HepG2 (cell line): ENCODE data around the gene TBL3. TPM values are rescaled to one million over a fixed set of nuclear protein-coding genes. Genes with fewer than 3 reads are reported as not detected.
A peak's percentile ranks its signal among the peaks of the same experiment; 100 is the strongest.

Source experiments
- CHD4 ChIP-seq: fragments of 200-600 bp; sonication (generic); IDR thresholded peaks from 2 replicates; pipeline ENCODE4 v1.7.0; 2017; ENCODE audit warnings: mild to moderate bottlenecking, low read length, borderline replicate concordance
- FOSL2 ChIP-seq: sonication (generic); formaldehyde crosslinking; IDR thresholded peaks from 2 replicates; pipeline ENCODE4 v1.4.0; 2020; ENCODE audit warnings: missing genetic modification reagents
- FOXJ3 ChIP-seq: sonication (generic); formaldehyde crosslinking; IDR thresholded peaks from 2 replicates; pipeline ENCODE4 v1.4.0; 2020; ENCODE audit warnings: missing genetic modification reagents, mild to moderate bottlenecking, borderline replicate concordance
- HNRNPK ChIP-seq: fragments of 200-400 bp; formaldehyde crosslinking; IDR thresholded peaks from 2 replicates; pipeline ENCODE4 v1.6.1; 2018; ENCODE audit warnings: low read length, low read depth, moderate library complexity, mild to moderate bottlenecking; ENCODE audit not compliant: poor library complexity, severe bottlenecking
- KAT7 ChIP-seq: IDR thresholded peaks from 2 replicates; pipeline ENCODE4 v1.6.1; 2018; ENCODE audit warnings: borderline replicate concordance, missing compliant biosample characterization
- KLF16 ChIP-seq, 2 experiments: sonication (generic) in 1 of 2; formaldehyde crosslinking in 1 of 2; IDR thresholded peaks; 2 replicates each; pipeline versions ENCODE4 v1.6.1 to v1.8.0; 2016 to 2023; ENCODE audit warnings: missing genetic modification reagents in 2 of 2, missing compliant biosample characterization in 1 of 2
- MAFF ChIP-seq: IDR thresholded peaks from 2 replicates; pipeline ENCODE4 v1.6.1; 2011; ENCODE audit warnings: low read depth, low read length, improper control_type of control experiment
- MATR3 ChIP-seq: sonication (generic); formaldehyde crosslinking; IDR thresholded peaks from 2 replicates; pipeline ENCODE4 v1.4.0; 2020; ENCODE audit warnings: missing genetic modification reagents
- MXI1 ChIP-seq: IDR thresholded peaks from 3 replicates; pipeline ENCODE4 v1.6.1; 2012; ENCODE audit warnings: low read depth, low read length, inconsistent platforms, borderline replicate concordance
- RCOR2 ChIP-seq: IDR thresholded peaks from 2 replicates; pipeline ENCODE4 v1.6.1; 2016; ENCODE audit warnings: missing biosample characterization, missing genetic modification reagents
- ZNF20 ChIP-seq: sonication (generic); formaldehyde crosslinking; IDR thresholded peaks from 2 replicates; pipeline ENCODE4 v1.4.0; 2020; ENCODE audit warnings: mild to moderate bottlenecking, moderate library complexity, missing genetic modification reagents
- ZNF292 ChIP-seq: sonication (generic); formaldehyde crosslinking; IDR thresholded peaks from 2 replicates; pipeline ENCODE4 v1.8.1; 2022; ENCODE audit warnings: mild to moderate bottlenecking, low read depth, missing genetic modification reagents, borderline replicate concordance
- ZNF30 ChIP-seq: sonication (generic); formaldehyde crosslinking; IDR thresholded peaks from 2 replicates; pipeline ENCODE4 v1.5.0; 2020; ENCODE audit warnings: mild to moderate bottlenecking, missing genetic modification reagents
- ZNF430 ChIP-seq: sonication (generic); formaldehyde crosslinking; IDR thresholded peaks from 2 replicates; pipeline ENCODE4 v1.9.0; 2021; ENCODE audit warnings: mild to moderate bottlenecking, missing genetic modification reagents
- ZNF878 ChIP-seq: sonication (generic); formaldehyde crosslinking; IDR thresholded peaks from 2 replicates; pipeline ENCODE4 v1.8.1; 2023; ENCODE audit warnings: mild to moderate bottlenecking, missing genetic modification reagents, moderate library complexity
- ZNF879 ChIP-seq: sonication (generic); formaldehyde crosslinking; IDR thresholded peaks from 2 replicates; pipeline ENCODE4 v1.8.1; 2023; ENCODE audit warnings: missing genetic modification reagents
- ZSCAN29 ChIP-seq: sonication (generic); formaldehyde crosslinking; conservative IDR thresholded peaks from 2 replicates; pipeline ENCODE4 v1.4.0; 2020; ENCODE audit warnings: mild to moderate bottlenecking, missing genetic modification reagents
- ZSCAN31 ChIP-seq: sonication (generic); formaldehyde crosslinking; IDR thresholded peaks from 2 replicates; pipeline ENCODE4 v1.5.0; 2020; ENCODE audit warnings: low read depth, mild to moderate bottlenecking, missing genetic modification reagents
- polyA plus RNA-seq, 8 experiments: library from polyadenylated mRNA; depleted of rRNA in 3 of 8; stranded (reverse) in 7 of 8; unstranded in 1 of 8; fragments of >200 nt; fragmentation: Illumina TruSeq in 4 of 8; extraction: Trizol in 4 of 8; gene quantifications; 2 replicates each; pipeline versions ENCODE4 v1.2.1 to v1.2.3, GENCODE V29; 2011 to 2016; ENCODE audit warnings: low read depth in 4 of 8, missing spikeins in 1 of 8, mixed read lengths in 1 of 8; ENCODE audit not compliant: insufficient read depth in 1 of 8
- total RNA-seq, 5 experiments: library from RNA; depleted of rRNA; stranded (reverse); fragments of >200 nt; fragmentation: Illumina TruSeq; extraction: Trizol; gene quantifications; 2 replicates each; pipeline ENCODE4 v1.2.3, GENCODE V29; 2016; ENCODE audit warnings: low read depth in 1 of 5
- TF ChIP-seq, protein P1 (sequence below): sonication (generic); formaldehyde crosslinking; IDR thresholded peaks from 2 replicates; pipeline ENCODE4 v1.4.0; 2020; ENCODE audit warnings: missing genetic modification reagents, borderline replicate concordance
- TF ChIP-seq, protein P2 (sequence below): sonication (generic); formaldehyde crosslinking; IDR thresholded peaks from 2 replicates; pipeline ENCODE4 v1.9.0; 2022; ENCODE audit warnings: low read depth, missing genetic modification reagents
- TF ChIP-seq, protein P3 (sequence below): sonication (generic); formaldehyde crosslinking; IDR thresholded peaks from 2 replicates; pipeline ENCODE4 v1.8.0; 2023; ENCODE audit warnings: mild to moderate bottlenecking, missing genetic modification reagents
- TF ChIP-seq, protein P4 (sequence below): sonication (generic); formaldehyde crosslinking; IDR thresholded peaks from 2 replicates; pipeline ENCODE4 v1.8.1; 2023; ENCODE audit warnings: mild to moderate bottlenecking, missing genetic modification reagents

The TBL3 gene
- total and polyA plus RNA-seq, 2 of the 13 experiments (the other 11 are each of a cell fraction or from before 2014, with no cell fraction given): 16.8 to 38.0 TPM

DNA sequence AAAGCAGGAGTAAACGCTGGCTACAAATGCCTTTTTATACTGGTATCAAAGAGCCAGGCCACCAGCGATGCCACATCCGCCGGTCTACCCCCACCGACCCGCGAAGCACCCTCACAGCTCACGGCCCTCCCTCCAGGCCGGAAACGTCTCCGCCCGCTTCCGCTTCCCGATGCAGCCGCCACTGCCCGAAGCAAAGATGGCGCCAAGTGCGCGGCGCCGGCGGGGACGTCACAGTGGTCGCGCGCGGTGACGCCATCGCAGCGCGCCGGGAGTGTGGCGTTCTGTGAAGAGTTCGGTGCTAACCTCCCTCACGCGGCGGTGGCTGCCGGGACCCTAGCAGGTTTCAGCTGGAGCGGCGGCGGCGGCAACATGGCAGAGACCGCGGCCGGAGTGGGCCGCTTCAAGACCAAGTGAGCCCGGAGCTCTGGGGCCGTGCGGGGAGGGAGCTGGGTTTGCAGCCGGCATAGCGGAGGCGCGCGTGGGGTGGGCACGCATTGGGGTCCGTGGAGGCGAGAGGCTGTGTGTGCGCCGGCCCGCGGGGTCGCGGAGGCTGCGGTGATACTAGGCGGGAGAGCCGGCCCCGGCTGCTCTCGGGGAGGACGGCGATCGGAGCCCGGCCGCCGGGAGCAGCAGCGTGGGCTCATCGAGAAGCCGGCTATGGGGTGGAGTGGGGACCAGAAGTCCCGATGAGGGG, at the start of gene TBL3 (continued):
- TF ChIP-seq, protein P1, sequence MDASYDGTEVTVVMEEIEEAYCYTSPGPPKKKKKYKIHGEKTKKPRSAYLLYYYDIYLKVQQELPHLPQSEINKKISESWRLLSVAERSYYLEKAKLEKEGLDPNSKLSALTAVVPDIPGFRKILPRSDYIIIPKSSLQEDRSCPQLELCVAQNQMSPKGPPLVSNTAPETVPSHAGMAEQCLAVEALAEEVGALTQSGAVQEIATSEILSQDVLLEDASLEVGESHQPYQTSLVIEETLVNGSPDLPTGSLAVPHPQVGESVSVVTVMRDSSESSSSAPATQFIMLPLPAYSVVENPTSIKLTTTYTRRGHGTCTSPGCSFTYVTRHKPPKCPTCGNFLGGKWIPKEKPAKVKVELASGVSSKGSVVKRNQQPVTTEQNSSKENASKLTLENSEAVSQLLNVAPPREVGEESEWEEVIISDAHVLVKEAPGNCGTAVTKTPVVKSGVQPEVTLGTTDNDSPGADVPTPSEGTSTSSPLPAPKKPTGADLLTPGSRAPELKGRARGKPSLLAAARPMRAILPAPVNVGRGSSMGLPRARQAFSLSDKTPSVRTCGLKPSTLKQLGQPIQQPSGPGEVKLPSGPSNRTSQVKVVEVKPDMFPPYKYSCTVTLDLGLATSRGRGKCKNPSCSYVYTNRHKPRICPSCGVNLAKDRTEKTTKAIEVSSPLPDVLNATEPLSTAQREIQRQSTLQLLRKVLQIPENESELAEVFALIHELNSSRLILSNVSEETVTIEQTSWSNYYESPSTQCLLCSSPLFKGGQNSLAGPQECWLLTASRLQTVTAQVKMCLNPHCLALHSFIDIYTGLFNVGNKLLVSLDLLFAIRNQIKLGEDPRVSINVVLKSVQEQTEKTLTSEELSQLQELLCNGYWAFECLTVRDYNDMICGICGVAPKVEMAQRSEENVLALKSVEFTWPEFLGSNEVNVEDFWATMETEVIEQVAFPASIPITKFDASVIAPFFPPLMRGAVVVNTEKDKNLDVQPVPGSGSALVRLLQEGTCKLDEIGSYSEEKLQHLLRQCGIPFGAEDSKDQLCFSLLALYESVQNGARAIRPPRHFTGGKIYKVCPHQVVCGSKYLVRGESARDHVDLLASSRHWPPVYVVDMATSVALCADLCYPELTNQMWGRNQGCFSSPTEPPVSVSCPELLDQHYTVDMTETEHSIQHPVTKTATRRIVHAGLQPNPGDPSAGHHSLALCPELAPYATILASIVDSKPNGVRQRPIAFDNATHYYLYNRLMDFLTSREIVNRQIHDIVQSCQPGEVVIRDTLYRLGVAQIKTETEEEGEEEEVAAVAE (CRISPR knock-in tag): peak; percentile 99
- peak; percentile 70 for TF ChIP-seq FOSL2 (CRISPR knock-in tag)
- TF ChIP-seq ZNF879 (CRISPR knock-in tag): no peak
- peak; percentile 94; the same call in 1 of the 3 replicates for TF ChIP-seq MXI1
- no peak for TF ChIP-seq ZNF878 (CRISPR knock-in tag)
- no peak for TF ChIP-seq CHD4
- no peak for TF ChIP-seq MATR3
- no peak for TF ChIP-seq HNRNPK
- no peak for TF ChIP-seq ZNF292 (CRISPR knock-in tag)
- TF ChIP-seq ZNF30 (CRISPR knock-in tag): no peak
- TF ChIP-seq ZSCAN29: peak; percentile 83; the same call in 1 of the 2 replicates
- TF ChIP-seq FOXJ3: peak; percentile 44; the same call in 1 of the 2 replicates
- no peak for TF ChIP-seq ZNF20 (CRISPR knock-in tag)
- TF ChIP-seq KAT7 (CRISPR knock-in tag): peak; percentile 95
- TF ChIP-seq, protein P2, sequence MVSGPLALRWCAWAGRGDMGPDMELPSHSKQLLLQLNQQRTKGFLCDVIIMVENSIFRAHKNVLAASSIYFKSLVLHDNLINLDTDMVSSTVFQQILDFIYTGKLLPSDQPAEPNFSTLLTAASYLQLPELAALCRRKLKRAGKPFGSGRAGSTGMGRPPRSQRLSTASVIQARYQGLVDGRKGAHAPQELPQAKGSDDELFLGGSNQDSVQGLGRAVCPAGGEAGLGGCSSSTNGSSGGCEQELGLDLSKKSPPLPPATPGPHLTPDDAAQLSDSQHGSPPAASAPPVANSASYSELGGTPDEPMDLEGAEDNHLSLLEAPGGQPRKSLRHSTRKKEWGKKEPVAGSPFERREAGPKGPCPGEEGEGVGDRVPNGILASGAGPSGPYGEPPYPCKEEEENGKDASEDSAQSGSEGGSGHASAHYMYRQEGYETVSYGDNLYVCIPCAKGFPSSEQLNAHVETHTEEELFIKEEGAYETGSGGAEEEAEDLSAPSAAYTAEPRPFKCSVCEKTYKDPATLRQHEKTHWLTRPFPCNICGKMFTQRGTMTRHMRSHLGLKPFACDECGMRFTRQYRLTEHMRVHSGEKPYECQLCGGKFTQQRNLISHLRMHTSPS (CRISPR knock-in tag): peak; percentile 82; the same call in 1 of the 2 replicates
- peak; percentile 86; the same call in 1 of the 2 replicates for TF ChIP-seq ZNF430
- TF ChIP-seq, protein P3, sequence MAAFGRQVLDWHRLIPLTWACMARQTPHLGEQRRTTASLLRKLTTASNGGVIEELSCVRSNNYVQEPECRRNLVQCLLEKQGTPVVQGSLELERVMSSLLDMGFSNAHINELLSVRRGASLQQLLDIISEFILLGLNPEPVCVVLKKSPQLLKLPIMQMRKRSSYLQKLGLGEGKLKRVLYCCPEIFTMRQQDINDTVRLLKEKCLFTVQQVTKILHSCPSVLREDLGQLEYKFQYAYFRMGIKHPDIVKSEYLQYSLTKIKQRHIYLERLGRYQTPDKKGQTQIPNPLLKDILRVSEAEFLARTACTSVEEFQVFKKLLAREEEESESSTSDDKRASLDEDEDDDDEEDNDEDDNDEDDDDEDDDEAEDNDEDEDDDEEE (CRISPR knock-in tag): 0 out of 2 replicates have a peak, but pooled peaks have one; percentile 40
- TF ChIP-seq RCOR2 (CRISPR knock-in tag): no peak
- TF ChIP-seq, protein P4, sequence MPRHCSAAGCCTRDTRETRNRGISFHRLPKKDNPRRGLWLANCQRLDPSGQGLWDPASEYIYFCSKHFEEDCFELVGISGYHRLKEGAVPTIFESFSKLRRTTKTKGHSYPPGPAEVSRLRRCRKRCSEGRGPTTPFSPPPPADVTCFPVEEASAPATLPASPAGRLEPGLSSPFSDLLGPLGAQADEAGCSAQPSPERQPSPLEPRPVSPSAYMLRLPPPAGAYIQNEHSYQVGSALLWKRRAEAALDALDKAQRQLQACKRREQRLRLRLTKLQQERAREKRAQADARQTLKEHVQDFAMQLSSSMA (CRISPR knock-in tag): peak; percentile 94
- TF ChIP-seq ZSCAN31: no peak; the same call in 1 of the 2 replicates
- TF ChIP-seq MAFF: no peak
- peak in 1 of 2 experiments; percentile 91; a peak in 2 of 4 replicates for TF ChIP-seq KLF16 (CRISPR knock-in tag; IDR thresholded peaks at IDR 0.05)
